A549 (cell line): Measurements from ENCODE around the gene DIP2C.

Source experiments
- CHD2 ChIP-seq: fragments of 150-350 bp; IDR thresholded peaks from 2 replicates; pipeline ENCODE4 v1.6.1; 2014; ENCODE audit warnings: low read length; ENCODE audit not compliant: partially characterized antibody
- EP300 ChIP-seq, 2 experiments: fragments of >200 bp; sonication (Bioruptor Twin); formaldehyde crosslinking; IDR thresholded peaks; 2 replicates in 1 of 2; 3 replicates in 1 of 2; pipeline ENCODE4 v1.6.1; 2016 to 2017
- POLR2A ChIP-seq: IDR thresholded peaks from 2 replicates; pipeline ENCODE4 v1.6.1; 2012; ENCODE audit warnings: mild to moderate bottlenecking, low read length
- TF ChIP-seq, protein P1 (sequence below): fragments of >200 bp; sonication (Bioruptor Twin); formaldehyde crosslinking; IDR thresholded peaks from 3 replicates; pipeline ENCODE4 v1.5.1; 2016
- TF ChIP-seq, protein P2 (sequence below): IDR thresholded peaks from 2 replicates; pipeline ENCODE4 v1.6.1; 2012

- TF ChIP-seq CHD2 (no peak), POLR2A (no peak), EP300 (IDR thresholded peaks at IDR 0.05) (no peak)
- TF ChIP-seq, protein P1, sequence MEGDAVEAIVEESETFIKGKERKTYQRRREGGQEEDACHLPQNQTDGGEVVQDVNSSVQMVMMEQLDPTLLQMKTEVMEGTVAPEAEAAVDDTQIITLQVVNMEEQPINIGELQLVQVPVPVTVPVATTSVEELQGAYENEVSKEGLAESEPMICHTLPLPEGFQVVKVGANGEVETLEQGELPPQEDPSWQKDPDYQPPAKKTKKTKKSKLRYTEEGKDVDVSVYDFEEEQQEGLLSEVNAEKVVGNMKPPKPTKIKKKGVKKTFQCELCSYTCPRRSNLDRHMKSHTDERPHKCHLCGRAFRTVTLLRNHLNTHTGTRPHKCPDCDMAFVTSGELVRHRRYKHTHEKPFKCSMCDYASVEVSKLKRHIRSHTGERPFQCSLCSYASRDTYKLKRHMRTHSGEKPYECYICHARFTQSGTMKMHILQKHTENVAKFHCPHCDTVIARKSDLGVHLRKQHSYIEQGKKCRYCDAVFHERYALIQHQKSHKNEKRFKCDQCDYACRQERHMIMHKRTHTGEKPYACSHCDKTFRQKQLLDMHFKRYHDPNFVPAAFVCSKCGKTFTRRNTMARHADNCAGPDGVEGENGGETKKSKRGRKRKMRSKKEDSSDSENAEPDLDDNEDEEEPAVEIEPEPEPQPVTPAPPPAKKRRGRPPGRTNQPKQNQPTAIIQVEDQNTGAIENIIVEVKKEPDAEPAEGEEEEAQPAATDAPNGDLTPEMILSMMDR: no peak
- TF ChIP-seq, protein P2, sequence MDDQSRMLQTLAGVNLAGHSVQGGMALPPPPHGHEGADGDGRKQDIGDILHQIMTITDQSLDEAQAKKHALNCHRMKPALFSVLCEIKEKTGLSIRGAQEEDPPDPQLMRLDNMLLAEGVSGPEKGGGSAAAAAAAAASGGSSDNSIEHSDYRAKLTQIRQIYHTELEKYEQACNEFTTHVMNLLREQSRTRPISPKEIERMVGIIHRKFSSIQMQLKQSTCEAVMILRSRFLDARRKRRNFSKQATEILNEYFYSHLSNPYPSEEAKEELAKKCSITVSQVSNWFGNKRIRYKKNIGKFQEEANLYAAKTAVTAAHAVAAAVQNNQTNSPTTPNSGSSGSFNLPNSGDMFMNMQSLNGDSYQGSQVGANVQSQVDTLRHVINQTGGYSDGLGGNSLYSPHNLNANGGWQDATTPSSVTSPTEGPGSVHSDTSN: no peak
These were observed 214.5 kb downstream of the DIP2C start for GRCh38 chr10:474946-475345.
